Fibroblast of skin of scalp (primary cell): Measurements from ENCODE around the gene MALRD1. TPM values are rescaled to one million over a fixed set of nuclear protein-coding genes. Genes with fewer than 3 reads are reported as not detected.

Experiments
- DNase-seq: peaks from one replicate; pipeline ENCODE4 v3.0.0-alpha.2; 2013
- polyA plus RNA-seq, 2 experiments: library from polyadenylated mRNA; unstranded; fragments of 120-200 nt; gene quantifications; one replicate each; pipeline ENCODE4 v1.2.1, GENCODE V29; 2013; ENCODE audit not compliant: insufficient read length in 2 of 2

The MALRD1 gene
- 0.07 TPM for polyA plus RNA-seq (2013, experiment 1 of 2; ENCODE audit: insufficient read length)
- polyA plus RNA-seq (2013, experiment 2 of 2; ENCODE audit: insufficient read length) = 0.11 TPM

GRCh38 chr10:19048489-19048888, at the start of gene MALRD1:
Gene MALRD1 (plus strand): TSS chr10:19048801. CDS start chr10:19048939, 138 bp downstream.
- no peak for DNase-seq

GRCh38 chr10:19003341-19003740, 45.3 kb upstream of the MALRD1 start:
- peak; percentile 5 for DNase-seq

GRCh38 chr10:19012111-19012510, 36.5 kb upstream of the MALRD1 start:
- no peak for DNase-seq

GRCh38 chr10:19014034-19014433, 34.6 kb upstream of the MALRD1 start:
- peak; percentile 94 for DNase-seq

GRCh38 chr10:19014498-19014897, 34.1 kb upstream of the MALRD1 start:
- peak; percentile 46 for DNase-seq

GRCh38 chr10:19017116-19017890, 31.3 kb upstream of the MALRD1 start:
- DNase-seq = no peak

GRCh38 chr10:19021162-19021561, 27.4 kb upstream of the MALRD1 start:
- no peak for DNase-seq

GRCh38 chr10:19024611-19025010, 24.0 kb upstream of the MALRD1 start:
- no peak for DNase-seq

- DNase-seq = no peak
Measured at GRCh38 chr10:19031763-19032162, 16.8 kb upstream of the MALRD1 start.

GRCh38 chr10:19033741-19034140, 14.9 kb upstream of the MALRD1 start:
- DNase-seq = no peak

- DNase-seq = no peak
Measured at GRCh38 chr10:19041171-19041570, 7.4 kb upstream of the MALRD1 start.

GRCh38 chr10:19043431-19043830, 5.2 kb upstream of the MALRD1 start:
- no peak for DNase-seq

GRCh38 chr10:19046679-19047078, 1.9 kb upstream of the MALRD1 start:
- no peak for DNase-seq

GRCh38 chr10:19048891-19049290, 290 bp downstream of the MALRD1 start:
- no peak for DNase-seq

GRCh38 chr10:19049567-19049966, 966 bp downstream of the MALRD1 start:
- no peak for DNase-seq

- no peak for DNase-seq
Measured at GRCh38 chr10:19054289-19054835, 5.8 kb downstream of the MALRD1 start.

GRCh38 chr10:19058046-19058445, 9.4 kb downstream of the MALRD1 start:
- DNase-seq = no peak

GRCh38 chr10:19063986-19064385, 15.4 kb downstream of the MALRD1 start:
- no peak for DNase-seq

- no peak for DNase-seq
Measured at GRCh38 chr10:19071946-19072345, 23.3 kb downstream of the MALRD1 start.

GRCh38 chr10:19077276-19077675, 28.7 kb downstream of the MALRD1 start:
- peak; percentile 1 for DNase-seq

GRCh38 chr10:19096501-19097073, 48.0 kb downstream of the MALRD1 start:
- DNase-seq = no peak

- peak; percentile 32 for DNase-seq
Measured at GRCh38 chr10:19097151-19097550, 48.5 kb downstream of the MALRD1 start.

GRCh38 chr10:19098803-19099202, 50.2 kb downstream of the MALRD1 start:
- no peak for DNase-seq

- DNase-seq = no peak
Measured at GRCh38 chr10:19107406-19107805, 58.8 kb downstream of the MALRD1 start.
